Measurements from ENCODE around the gene TDRD7.
"Not testable (repeated sequence)": the region's sequence is repeated elsewhere in the genome, so short reads cannot be mapped to it uniquely, and the experiment has no call there.

Gene TDRD7

GRCh38 chr9:97427885-97428284 lies 16.0 kb downstream of the TDRD7 start:
- DNase-seq (ENCODE audit: low read depth in 2 of 2), result no peak

- no peak for DNase-seq (ENCODE audit: low read depth in 2 of 2)
Measured at GRCh38 chr9:97430316-97431043, 18.6 kb downstream of the TDRD7 start.

- no peak for DNase-seq (ENCODE audit: low read depth in 2 of 2)
Measured at GRCh38 chr9:97431044-97431441, 19.1 kb downstream of the TDRD7 start.

GRCh38 chr9:97431549-97432143 lies 19.8 kb downstream of the TDRD7 start:
- no peak for DNase-seq (ENCODE audit: low read depth in 2 of 2)

GRCh38 chr9:97437051-97437600 lies 25.2 kb downstream of the TDRD7 start:
- no peak for DNase-seq (ENCODE audit: low read depth in 2 of 2)

GRCh38 chr9:97438257-97438656 lies 26.4 kb downstream of the TDRD7 start:
- DNase-seq (ENCODE audit: low read depth in 2 of 2), result no peak

- no peak for DNase-seq (ENCODE audit: low read depth in 2 of 2)
Measured at GRCh38 chr9:97438666-97439065, 26.8 kb downstream of the TDRD7 start.

- DNase-seq (ENCODE audit: low read depth in 2 of 2), result no peak
Measured at GRCh38 chr9:97440160-97440559, 28.3 kb downstream of the TDRD7 start.

GRCh38 chr9:97441729-97442128 lies 29.8 kb downstream of the TDRD7 start:
- DNase-seq (ENCODE audit: low read depth in 2 of 2), result no peak

GRCh38 chr9:97445119-97445701 lies 33.3 kb downstream of the TDRD7 start:
- no peak for DNase-seq (ENCODE audit: low read depth in 2 of 2)

- DNase-seq (ENCODE audit: low read depth in 2 of 2), result no peak
Measured at GRCh38 chr9:97447001-97447400, 35.1 kb downstream of the TDRD7 start.

- DNase-seq (ENCODE audit: low read depth in 2 of 2), result not testable (repeated sequence)
Measured at GRCh38 chr9:97453573-97453972, 41.7 kb downstream of the TDRD7 start.

GRCh38 chr9:97456841-97457240 lies 44.9 kb downstream of the TDRD7 start:
- not testable (repeated sequence) for DNase-seq (ENCODE audit: low read depth in 2 of 2)

GRCh38 chr9:97459326-97459725 lies 47.4 kb downstream of the TDRD7 start:
- DNase-seq (ENCODE audit: low read depth in 2 of 2), result no peak

- DNase-seq (ENCODE audit: low read depth in 2 of 2), result no peak
Measured at GRCh38 chr9:97462159-97462558, 50.3 kb downstream of the TDRD7 start.

GRCh38 chr9:97462914-97463313 lies 51.0 kb downstream of the TDRD7 start:
- DNase-seq (ENCODE audit: low read depth in 2 of 2), result no peak

- no peak for DNase-seq (ENCODE audit: low read depth in 2 of 2)
Measured at GRCh38 chr9:97468658-97469448, 57.0 kb downstream of the TDRD7 start.

- DNase-seq (ENCODE audit: low read depth in 2 of 2), result no peak
Measured at GRCh38 chr9:97470076-97470475, 58.2 kb downstream of the TDRD7 start.

- no peak for DNase-seq (ENCODE audit: low read depth in 2 of 2)
Measured at GRCh38 chr9:97473717-97474116, 61.8 kb downstream of the TDRD7 start.

GRCh38 chr9:97474372-97474925 lies 62.6 kb downstream of the TDRD7 start:
- no peak for DNase-seq (ENCODE audit: low read depth in 2 of 2)

GRCh38 chr9:97475059-97475458 lies 63.2 kb downstream of the TDRD7 start:
- DNase-seq (ENCODE audit: low read depth in 2 of 2), result no peak

Data from stimulated activated CD8-positive, alpha-beta memory T cell treated with anti-CD3 and anti-CD28 coated beads, Interleukin-2, amount 100 ng/mL, for 1 hour (primary cell).